C4-2B (cell line): Measurements from ENCODE around the gene ZDHHC14.

Experiments
- CTCF ChIP-seq: fragments of 450-650 bp; conservative IDR thresholded peaks from 2 replicates; pipeline ENCODE4 v1.5.1; 2017; ENCODE audit warnings: mild to moderate bottlenecking
- ZFX ChIP-seq: fragments of 450-650 bp; IDR thresholded peaks from 2 replicates; pipeline ENCODE4 v1.6.1; 2017

GRCh38 chr6:157560691-157561413 lies 179.9 kb downstream of the ZDHHC14 start:
- TF ChIP-seq CTCF = no peak
- no peak for TF ChIP-seq ZFX
